ENCODE measurements around the gene FOXC2. TPM values are rescaled to one million over a fixed set of nuclear protein-coding genes. Genes with fewer than 3 reads are reported as not detected.
A peak's percentile ranks its signal among the peaks of the same experiment; 100 is the strongest.

Gene FOXC2
- polyA plus RNA-seq, 1 of the 3 experiments (the other 2 are of a cell fraction), result 1.3 TPM

DNA sequence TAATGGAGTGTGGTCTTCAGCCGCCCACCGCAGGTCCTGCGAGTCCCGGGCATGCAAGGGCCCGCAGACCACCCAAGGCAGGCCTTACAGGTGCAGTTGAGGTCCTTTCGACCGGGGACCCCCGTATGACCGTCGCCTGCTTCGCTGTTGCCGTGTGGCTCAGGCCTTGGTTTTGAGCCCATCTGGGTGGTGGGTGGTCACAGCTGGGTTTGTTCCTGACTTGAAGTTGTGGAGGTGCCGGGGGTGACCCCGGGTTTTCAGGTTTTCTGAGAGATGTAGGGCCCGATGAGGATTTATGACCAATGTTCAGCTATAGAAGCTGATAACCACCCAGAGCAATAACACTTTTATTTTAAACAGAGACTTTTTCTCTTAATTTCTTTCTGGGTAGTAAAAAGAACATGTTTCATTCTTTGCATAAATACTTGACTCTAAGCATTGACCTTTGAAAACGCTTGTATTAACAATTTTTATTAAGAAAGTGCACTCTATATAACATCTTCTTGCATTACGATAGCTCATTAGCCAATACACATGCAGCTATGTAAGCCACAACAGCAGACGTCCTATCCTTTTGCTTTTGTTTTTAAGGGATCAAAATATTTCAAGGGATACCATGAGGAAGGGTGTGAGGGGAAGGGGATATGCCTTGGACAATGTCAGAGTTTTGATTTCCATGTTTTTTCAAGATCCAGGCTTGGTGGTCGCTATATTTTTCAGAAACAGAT, 13.6 kb downstream of the FOXC2 start:
- peaks cover 0 to 25% of the 10 kb centered on the region in 2 experiments; a peak in 2 of 4 replicates for H3K4me1 ChIP-seq (ENCODE audit: control insufficient read depth in 1 of 2, insufficient read depth in 2 of 2, low read depth in 1 of 2, low read length in 1 of 2)
- H3K36me3 ChIP-seq (replicated peaks in 1 of 2; ENCODE audit: control insufficient read depth in 1 of 2, insufficient read depth in 2 of 2, low read length in 1 of 2), result no peaks in the 10 kb centered on the region
- peak overlapping the region; percentile 83 for H3K9ac ChIP-seq

DNA sequence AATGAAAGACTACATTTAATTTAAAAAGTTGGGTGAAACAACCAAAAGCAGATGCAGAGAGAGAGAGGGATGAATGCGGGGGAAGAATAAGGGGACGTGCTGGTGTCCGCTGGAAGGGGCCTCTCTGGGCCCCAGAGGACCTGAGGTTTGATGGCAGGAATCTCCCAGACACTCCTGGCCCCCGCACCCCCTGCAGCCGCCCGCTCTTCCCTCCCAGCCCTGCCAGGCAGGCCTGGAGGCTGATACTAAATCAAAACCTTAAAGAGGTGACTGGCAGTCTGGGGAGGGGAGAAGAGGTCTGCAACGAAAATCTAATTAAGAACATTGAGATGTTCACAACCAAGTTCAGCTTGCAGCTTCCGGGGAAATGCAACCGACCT, 14.2 kb downstream of the FOXC2 start:
- H3K36me3 ChIP-seq (replicated peaks in 1 of 2; ENCODE audit: control insufficient read depth in 1 of 2, insufficient read depth in 2 of 2, low read length in 1 of 2), result no peaks in the 10 kb centered on the region
- H3K9me2 ChIP-seq, result no peaks in the 10 kb centered on the region
- peak overlapping the region; percentile 83 for H3K9ac ChIP-seq
- peak overlapping the region in 1 of 2 experiments; percentile 96; a peak in 2 of 4 replicates for H3K27ac ChIP-seq (ENCODE audit: low read depth in 2 of 2, low read length in 1 of 2)
- no peaks in the 10 kb centered on the region for H3K9me3 ChIP-seq
- DNase-seq, result no peak
- 62% methylated on average over 9 of the region's 9 CpGs for WGBS (ENCODE audit: low lambda C conversion rate)
- H3K4me1 ChIP-seq (ENCODE audit: control insufficient read depth in 1 of 2, insufficient read depth in 2 of 2, low read depth in 1 of 2, low read length in 1 of 2), result peaks cover 0 to 23% of the 10 kb centered on the region in 2 experiments; a peak in 2 of 4 replicates
- no peak overlapping the region for H2AFZ ChIP-seq (ENCODE audit: low read depth)
- no peaks in the 10 kb centered on the region for H4K20me1 ChIP-seq (ENCODE audit: insufficient read depth)
- no peaks in the 10 kb centered on the region for H3K27me3 ChIP-seq (ENCODE audit: insufficient read depth)
- CTCF ChIA-PET, result interaction anchor here (1.0 to 1.4 kb wide), 2 partner anchors 16 to 63 kb away, joined by 3 to 4 read pairs; no protein-coding TSS in a partner anchor
- POLR2A ChIA-PET, result no interaction called here
- H3F3A ChIP-seq (replicated peaks; ENCODE audit: insufficient read depth), result peaks cover 46% of the 10 kb centered on the region
- H3K4me2 ChIP-seq, result peak overlapping the region; percentile 60
- peaks cover 77% of the 10 kb centered on the region for H3K79me2 ChIP-seq (ENCODE audit: insufficient read depth)
- H3K4me3 ChIP-seq (ENCODE audit: low read depth in 2 of 2, low read length in 1 of 2), result peak overlapping the region in 1 of 2 experiments; percentile 20; a peak in 2 of 4 replicates
- TF ChIP-seq, protein P1, sequence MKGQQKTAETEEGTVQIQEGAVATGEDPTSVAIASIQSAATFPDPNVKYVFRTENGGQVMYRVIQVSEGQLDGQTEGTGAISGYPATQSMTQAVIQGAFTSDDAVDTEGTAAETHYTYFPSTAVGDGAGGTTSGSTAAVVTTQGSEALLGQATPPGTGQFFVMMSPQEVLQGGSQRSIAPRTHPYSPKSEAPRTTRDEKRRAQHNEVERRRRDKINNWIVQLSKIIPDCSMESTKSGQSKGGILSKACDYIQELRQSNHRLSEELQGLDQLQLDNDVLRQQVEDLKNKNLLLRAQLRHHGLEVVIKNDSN (IDR thresholded peaks at IDR 0.05; ENCODE audit: borderline replicate concordance, low read depth), result no peak
- TF ChIP-seq, protein P2, sequence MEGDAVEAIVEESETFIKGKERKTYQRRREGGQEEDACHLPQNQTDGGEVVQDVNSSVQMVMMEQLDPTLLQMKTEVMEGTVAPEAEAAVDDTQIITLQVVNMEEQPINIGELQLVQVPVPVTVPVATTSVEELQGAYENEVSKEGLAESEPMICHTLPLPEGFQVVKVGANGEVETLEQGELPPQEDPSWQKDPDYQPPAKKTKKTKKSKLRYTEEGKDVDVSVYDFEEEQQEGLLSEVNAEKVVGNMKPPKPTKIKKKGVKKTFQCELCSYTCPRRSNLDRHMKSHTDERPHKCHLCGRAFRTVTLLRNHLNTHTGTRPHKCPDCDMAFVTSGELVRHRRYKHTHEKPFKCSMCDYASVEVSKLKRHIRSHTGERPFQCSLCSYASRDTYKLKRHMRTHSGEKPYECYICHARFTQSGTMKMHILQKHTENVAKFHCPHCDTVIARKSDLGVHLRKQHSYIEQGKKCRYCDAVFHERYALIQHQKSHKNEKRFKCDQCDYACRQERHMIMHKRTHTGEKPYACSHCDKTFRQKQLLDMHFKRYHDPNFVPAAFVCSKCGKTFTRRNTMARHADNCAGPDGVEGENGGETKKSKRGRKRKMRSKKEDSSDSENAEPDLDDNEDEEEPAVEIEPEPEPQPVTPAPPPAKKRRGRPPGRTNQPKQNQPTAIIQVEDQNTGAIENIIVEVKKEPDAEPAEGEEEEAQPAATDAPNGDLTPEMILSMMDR (IDR thresholded peaks at IDR 0.05), result no peak
- TF ChIP-seq, protein P3, sequence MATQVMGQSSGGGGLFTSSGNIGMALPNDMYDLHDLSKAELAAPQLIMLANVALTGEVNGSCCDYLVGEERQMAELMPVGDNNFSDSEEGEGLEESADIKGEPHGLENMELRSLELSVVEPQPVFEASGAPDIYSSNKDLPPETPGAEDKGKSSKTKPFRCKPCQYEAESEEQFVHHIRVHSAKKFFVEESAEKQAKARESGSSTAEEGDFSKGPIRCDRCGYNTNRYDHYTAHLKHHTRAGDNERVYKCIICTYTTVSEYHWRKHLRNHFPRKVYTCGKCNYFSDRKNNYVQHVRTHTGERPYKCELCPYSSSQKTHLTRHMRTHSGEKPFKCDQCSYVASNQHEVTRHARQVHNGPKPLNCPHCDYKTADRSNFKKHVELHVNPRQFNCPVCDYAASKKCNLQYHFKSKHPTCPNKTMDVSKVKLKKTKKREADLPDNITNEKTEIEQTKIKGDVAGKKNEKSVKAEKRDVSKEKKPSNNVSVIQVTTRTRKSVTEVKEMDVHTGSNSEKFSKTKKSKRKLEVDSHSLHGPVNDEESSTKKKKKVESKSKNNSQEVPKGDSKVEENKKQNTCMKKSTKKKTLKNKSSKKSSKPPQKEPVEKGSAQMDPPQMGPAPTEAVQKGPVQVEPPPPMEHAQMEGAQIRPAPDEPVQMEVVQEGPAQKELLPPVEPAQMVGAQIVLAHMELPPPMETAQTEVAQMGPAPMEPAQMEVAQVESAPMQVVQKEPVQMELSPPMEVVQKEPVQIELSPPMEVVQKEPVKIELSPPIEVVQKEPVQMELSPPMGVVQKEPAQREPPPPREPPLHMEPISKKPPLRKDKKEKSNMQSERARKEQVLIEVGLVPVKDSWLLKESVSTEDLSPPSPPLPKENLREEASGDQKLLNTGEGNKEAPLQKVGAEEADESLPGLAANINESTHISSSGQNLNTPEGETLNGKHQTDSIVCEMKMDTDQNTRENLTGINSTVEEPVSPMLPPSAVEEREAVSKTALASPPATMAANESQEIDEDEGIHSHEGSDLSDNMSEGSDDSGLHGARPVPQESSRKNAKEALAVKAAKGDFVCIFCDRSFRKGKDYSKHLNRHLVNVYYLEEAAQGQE (IDR thresholded peaks at IDR 0.05; ENCODE audit: low read depth, low read length), result no peak
- TF ChIP-seq POLR2AphosphoS5 (IDR thresholded peaks at IDR 0.05; ENCODE audit: low read depth, low read length), result no peak

More for the DNA sequence above, 13.6 kb downstream of the FOXC2 start:
- Histone ChIP-seq H3K9me3 (no peaks in the 10 kb centered on the region), H3K27ac (ENCODE audit: low read depth in 2 of 2, low read length in 1 of 2) (peak overlapping the region in 1 of 2 experiments; percentile 96; a peak in 2 of 4 replicates), H3F3A (replicated peaks; ENCODE audit: insufficient read depth) (peaks cover 45% of the 10 kb centered on the region), H3K9me2 (no peaks in the 10 kb centered on the region), H4K20me1 (ENCODE audit: insufficient read depth) (no peaks in the 10 kb centered on the region), H3K4me2 (peak overlapping the region; percentile 60), H3K27me3 (ENCODE audit: insufficient read depth) (no peaks in the 10 kb centered on the region), H3K79me2 (ENCODE audit: insufficient read depth) (peaks cover 82% of the 10 kb centered on the region), H2AFZ (ENCODE audit: low read depth) (no peak overlapping the region; the same call in 1 of the 2 replicates), H3K4me3 (ENCODE audit: low read depth in 2 of 2, low read length in 1 of 2) (peak overlapping the region in 1 of 2 experiments; percentile 20; a peak in 2 of 4 replicates)
- ChIA-PET POLR2A (no interaction called here), CTCF (interaction anchor here (1.0 to 1.4 kb wide), 2 partner anchors 16 to 63 kb away, joined by 3 to 4 read pairs; no protein-coding TSS in a partner anchor)
- WGBS (ENCODE audit: low lambda C conversion rate), result 55% methylated on average over 19 of the region's 19 CpGs
- TF ChIP-seq YY1 (IDR thresholded peaks at IDR 0.05; ENCODE audit: low read depth), result no peak
- no peak for TF ChIP-seq SMC3 (IDR thresholded peaks at IDR 0.05; ENCODE audit: low read depth, low read length)
- no peak for TF ChIP-seq JUND (IDR thresholded peaks at IDR 0.05)
- TF ChIP-seq RXRA (IDR thresholded peaks at IDR 0.05; ENCODE audit: borderline replicate concordance, low read depth), result no peak
- TF ChIP-seq, protein P4, sequence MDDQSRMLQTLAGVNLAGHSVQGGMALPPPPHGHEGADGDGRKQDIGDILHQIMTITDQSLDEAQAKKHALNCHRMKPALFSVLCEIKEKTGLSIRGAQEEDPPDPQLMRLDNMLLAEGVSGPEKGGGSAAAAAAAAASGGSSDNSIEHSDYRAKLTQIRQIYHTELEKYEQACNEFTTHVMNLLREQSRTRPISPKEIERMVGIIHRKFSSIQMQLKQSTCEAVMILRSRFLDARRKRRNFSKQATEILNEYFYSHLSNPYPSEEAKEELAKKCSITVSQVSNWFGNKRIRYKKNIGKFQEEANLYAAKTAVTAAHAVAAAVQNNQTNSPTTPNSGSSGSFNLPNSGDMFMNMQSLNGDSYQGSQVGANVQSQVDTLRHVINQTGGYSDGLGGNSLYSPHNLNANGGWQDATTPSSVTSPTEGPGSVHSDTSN (IDR thresholded peaks at IDR 0.05), result no peak
- no peak for TF ChIP-seq TAF1 (IDR thresholded peaks at IDR 0.05; ENCODE audit: borderline replicate concordance, low read depth, low read length)
- no peak for TF ChIP-seq FOXJ3 (CRISPR knock-in tag; IDR thresholded peaks at IDR 0.05)
- no peak for TF ChIP-seq NFIC (IDR thresholded peaks at IDR 0.05; ENCODE audit: borderline replicate concordance)
- no peak for TF ChIP-seq CHD2 (IDR thresholded peaks at IDR 0.05; ENCODE audit: low read length, partially characterized antibody)
- TF ChIP-seq EP300 (IDR thresholded peaks at IDR 0.05; ENCODE audit: borderline replicate concordance in 1 of 2, low read depth in 1 of 2, low read length in 1 of 2), result no peak
- TF ChIP-seq, protein P5, sequence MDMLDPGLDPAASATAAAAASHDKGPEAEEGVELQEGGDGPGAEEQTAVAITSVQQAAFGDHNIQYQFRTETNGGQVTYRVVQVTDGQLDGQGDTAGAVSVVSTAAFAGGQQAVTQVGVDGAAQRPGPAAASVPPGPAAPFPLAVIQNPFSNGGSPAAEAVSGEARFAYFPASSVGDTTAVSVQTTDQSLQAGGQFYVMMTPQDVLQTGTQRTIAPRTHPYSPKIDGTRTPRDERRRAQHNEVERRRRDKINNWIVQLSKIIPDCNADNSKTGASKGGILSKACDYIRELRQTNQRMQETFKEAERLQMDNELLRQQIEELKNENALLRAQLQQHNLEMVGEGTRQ (IDR thresholded peaks at IDR 0.05; ENCODE audit: borderline replicate concordance, low read depth, low read length), result no peak
- TF ChIP-seq FOSL2 (IDR thresholded peaks at IDR 0.05; ENCODE audit: borderline replicate concordance, low read depth), result no peak
- no peak for TF ChIP-seq RFX5 (IDR thresholded peaks at IDR 0.05; ENCODE audit: low read length)
- no peak for TF ChIP-seq MXI1 (IDR thresholded peaks at IDR 0.05; ENCODE audit: low read depth, low read length)
- TF ChIP-seq, protein P6, sequence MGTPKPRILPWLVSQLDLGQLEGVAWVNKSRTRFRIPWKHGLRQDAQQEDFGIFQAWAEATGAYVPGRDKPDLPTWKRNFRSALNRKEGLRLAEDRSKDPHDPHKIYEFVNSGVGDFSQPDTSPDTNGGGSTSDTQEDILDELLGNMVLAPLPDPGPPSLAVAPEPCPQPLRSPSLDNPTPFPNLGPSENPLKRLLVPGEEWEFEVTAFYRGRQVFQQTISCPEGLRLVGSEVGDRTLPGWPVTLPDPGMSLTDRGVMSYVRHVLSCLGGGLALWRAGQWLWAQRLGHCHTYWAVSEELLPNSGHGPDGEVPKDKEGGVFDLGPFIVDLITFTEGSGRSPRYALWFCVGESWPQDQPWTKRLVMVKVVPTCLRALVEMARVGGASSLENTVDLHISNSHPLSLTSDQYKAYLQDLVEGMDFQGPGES (IDR thresholded peaks at IDR 0.05; ENCODE audit: low read depth, low read length), result no peak
- TF ChIP-seq EZH2phosphoT487 (IDR thresholded peaks at IDR 0.05; ENCODE audit: borderline replicate concordance, low read depth), result no peak
- no peak for DNase-seq

Measured in SK-N-SH (cell line).